Left kidney (tissue), 2 donors: ENCODE measurements around the gene KLF9. TPM values are rescaled to one million over a fixed set of nuclear protein-coding genes. Genes with fewer than 3 reads are reported as not detected.
"Not testable (repeated sequence)": the region's sequence is repeated elsewhere in the genome, so short reads cannot be mapped to it uniquely, and the experiment has no call there.

Experiments used
- DNase-seq: peaks from one replicate; pipeline ENCODE4 v3.0.0-alpha.2; 2013
- polyA plus RNA-seq: library from polyadenylated mRNA; unstranded; fragments of 120-200 nt; gene quantifications from one replicate; pipeline ENCODE4 v1.2.1, GENCODE V29; 2013; ENCODE audit not compliant: insufficient read length

KLF9 gene
- polyA plus RNA-seq, 1 donor, result 8.7 TPM

- no peak for DNase-seq
These were observed 8.5 kb downstream of the KLF9 start for GRCh38 chr9:70405808-70406433.

- DNase-seq, result no peak
These were observed 10.2 kb downstream of the KLF9 start for GRCh38 chr9:70404261-70404660.

GRCh38 chr9:70403618-70404025 lies 10.8 kb downstream of the KLF9 start:
- DNase-seq, result no peak

DNA sequence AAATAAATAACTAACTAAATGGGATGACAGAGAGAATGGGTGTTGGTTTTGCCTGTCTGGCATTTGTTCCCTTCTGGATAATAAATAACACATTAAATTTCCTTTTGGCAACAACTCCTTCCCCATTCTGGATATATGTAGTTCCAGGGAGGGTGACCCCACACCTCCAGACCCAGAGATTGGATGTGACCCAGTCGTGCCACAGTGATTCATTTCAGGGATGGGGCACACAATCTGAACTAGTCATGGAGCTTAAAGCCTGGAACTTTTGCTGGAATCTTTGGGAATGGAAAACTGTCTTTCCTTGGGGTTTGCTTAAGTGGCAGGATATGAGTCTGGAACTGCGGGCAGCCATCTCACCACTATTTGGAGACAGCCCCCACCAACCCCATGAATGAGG lies 11.3 kb downstream of the KLF9 start:
- DNase-seq, result no peak

DNA sequence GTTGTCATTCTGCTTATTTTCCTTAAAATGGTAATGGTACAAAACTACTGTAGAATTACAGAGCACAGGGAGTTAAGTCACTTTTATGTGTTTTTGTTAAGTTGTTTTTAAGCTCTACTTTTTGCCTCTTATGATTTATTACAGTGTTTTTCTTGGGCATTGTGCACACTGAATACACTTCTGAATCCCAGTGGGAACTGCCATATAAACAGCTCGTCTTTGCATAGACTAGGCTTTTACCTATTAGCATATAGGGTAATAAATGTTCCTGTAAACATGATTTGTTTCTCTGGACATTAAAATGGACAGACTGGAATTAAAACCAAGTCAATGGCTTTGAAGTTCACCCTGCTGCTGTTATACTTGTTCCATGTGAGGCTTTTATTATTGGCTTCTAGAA lies 12.2 kb downstream of the KLF9 start:
- no peak for DNase-seq

- DNase-seq, result not testable (repeated sequence)
These were observed 13.2 kb downstream of the KLF9 start for GRCh38 chr9:70401241-70401640.

DNA sequence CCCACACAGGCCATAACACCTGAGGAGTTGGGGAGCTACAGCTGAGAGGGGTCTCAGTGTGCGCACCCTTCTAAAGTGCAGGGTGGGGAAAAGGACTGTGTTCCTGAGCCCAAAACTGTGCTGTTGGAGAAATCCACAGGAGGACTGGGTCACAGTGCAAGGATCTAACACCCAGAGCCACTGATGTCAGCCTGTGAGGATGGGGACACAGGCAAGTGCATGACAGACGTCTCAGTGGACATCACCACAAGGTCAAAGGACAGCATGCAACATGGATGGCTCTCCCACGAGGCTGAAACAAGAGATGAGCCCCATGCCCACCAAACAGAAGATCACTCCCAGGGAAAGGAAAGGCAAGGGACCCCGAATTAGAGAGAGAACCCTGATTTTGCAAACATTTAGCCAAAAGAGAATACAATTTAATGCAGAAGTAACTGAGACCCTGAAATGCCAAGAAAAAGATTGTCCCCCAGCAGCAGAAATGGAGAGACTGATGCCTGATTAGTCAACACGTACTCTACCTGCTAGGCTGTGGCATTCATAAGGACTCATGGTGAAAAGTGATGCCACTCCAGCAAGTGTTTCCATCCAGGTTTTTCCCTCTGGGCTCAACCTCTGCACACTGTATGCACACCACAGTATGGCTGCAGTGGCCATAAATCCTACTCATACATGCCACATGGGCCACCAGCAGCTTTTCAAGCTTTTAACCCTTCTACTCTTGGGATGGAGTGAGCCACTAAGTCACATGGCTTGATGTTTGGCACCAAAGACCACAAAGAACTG lies 14.2 kb downstream of the KLF9 start:
- no peak for DNase-seq

GRCh38 chr9:70399141-70399540 lies 15.3 kb downstream of the KLF9 start:
- no peak for DNase-seq

GRCh38 chr9:70398145-70398556 lies 16.3 kb downstream of the KLF9 start:
- no peak for DNase-seq

DNA sequence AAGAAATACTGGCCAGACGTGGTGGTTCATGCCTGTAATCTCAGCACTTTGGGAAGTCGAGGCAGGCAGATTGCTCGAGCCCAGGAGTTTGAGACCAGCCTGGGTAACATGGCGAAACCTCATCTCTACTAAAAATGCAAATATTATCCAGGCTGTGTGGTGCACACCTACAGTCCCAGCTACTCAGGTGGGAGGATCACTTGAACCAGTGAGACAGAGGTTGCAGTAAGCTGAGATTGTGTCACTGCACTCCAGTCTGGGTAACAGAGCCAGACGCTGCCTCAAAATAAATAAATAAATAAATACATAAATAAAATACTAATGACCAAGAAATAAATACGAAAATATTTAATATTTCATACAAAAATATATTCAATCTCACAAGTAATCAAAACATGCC lies 18.8 kb downstream of the KLF9 start:
- DNase-seq, result no peak

GRCh38 chr9:70392850-70393249 lies 21.6 kb downstream of the KLF9 start:
- no peak for DNase-seq

- DNase-seq, result no peak
These were observed 22.3 kb downstream of the KLF9 start for GRCh38 chr9:70392189-70392588.

DNA sequence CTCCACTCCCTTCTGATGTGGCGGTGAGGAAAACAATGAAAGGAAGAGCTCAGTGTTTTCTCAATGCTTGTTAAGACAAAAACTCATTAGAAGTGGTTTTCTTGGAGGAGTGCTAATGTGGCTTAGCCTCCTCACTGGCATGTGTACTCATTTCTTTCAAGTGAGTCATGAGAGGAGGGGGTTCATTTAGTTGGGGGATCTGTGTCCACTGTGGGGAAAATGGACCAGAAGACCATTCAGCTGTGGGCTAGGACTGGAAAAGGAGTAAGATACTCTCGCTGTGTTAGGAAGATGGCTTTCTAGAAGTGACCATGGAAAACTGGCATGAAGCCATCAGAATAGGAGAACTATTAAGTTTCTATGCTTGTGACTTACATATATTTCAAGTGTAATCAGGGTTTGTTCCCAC lies 23.5 kb downstream of the KLF9 start:
- no peak for DNase-seq

DNA sequence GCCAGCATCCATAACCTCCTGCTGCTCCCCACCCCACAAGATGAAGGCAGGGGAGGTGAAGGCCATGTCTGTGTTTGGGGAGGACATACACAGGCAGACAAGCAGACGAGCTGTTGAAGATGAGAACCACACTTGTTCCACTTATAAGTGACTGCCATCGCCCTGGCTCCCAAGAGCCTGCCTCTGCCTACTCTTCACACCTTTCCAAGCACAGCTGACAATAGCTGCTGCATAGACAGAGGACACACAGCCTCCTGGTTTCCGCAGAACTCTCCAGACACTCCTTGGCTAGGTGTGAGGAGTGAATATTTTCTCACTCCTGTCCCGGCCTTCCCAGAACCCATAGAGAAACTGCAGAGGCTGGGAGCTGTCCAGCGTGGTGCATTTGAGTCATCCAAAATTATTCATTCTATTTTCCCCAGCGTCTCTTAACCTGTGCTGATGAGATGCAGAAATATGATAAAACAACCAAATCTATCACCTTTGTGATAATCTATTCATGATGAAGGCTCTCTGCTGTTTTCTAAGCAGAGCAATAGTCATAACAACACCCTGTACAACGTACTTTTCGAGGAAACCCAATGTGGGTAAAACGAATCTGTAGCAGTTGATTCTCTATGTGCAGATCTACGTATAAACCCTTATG lies 24.7 kb downstream of the KLF9 start:
- DNase-seq, result peak; percentile 13

GRCh38 chr9:70389188-70389587 lies 25.3 kb downstream of the KLF9 start:
- no peak for DNase-seq

- DNase-seq, result no peak
These were observed 26.8 kb downstream of the KLF9 start for GRCh38 chr9:70387663-70388062.

DNA sequence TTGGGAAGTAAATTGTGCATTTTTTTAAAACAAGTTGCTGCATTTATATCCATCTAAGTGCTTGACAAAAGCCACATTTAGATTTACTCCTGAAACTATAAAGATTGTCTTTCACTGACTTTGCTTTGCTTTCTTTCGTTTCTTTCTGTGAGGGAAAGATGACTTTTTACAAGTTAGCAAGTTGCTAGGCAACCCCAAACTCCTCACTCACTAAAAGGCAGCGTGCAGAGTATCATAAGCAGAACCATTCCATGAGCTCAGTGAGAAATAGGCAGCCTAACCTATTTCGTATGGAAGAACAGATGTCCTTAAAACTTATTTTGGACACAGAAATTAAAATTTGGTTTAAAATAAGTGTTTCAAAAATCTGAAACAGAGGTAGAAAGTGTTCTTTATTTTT lies 29.0 kb downstream of the KLF9 start:
- DNase-seq, result no peak

- no peak for DNase-seq
These were observed 31.5 kb downstream of the KLF9 start for GRCh38 chr9:70382709-70383605.

DNA sequence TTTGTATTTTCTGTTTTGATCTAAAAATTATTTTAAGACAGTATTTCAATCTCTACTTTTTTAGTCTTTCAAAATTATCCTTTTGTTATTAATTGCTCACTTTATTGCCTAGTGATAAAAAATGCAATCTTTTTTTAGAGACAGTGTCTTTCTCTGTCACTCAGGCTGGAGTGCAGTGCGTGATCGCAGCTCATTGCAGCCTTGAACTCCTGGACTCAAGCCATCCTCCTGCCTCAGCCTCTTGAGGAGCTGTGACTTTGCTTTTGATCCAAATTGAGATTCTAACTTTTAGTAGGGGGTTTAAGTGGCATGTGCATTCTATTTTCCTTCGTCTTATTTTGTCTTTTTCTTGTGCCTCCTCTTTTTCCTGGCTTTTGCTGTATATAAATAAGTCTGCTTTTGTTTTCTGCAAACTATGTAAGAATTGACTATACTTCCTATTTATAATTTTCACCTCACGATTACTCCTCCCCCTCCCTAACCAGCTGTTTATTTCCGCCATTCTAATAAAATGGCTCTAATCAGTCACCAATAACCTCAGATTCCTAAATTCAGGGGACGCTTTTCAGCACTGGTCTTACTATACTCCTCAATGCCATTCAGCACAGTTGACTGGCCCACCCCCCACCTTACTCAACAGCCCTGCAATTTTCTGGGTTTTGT lies 32.3 kb downstream of the KLF9 start:
- DNase-seq, result no peak

- no peak for DNase-seq
These were observed 39.4 kb downstream of the KLF9 start for GRCh38 chr9:70374962-70375618.

DNA sequence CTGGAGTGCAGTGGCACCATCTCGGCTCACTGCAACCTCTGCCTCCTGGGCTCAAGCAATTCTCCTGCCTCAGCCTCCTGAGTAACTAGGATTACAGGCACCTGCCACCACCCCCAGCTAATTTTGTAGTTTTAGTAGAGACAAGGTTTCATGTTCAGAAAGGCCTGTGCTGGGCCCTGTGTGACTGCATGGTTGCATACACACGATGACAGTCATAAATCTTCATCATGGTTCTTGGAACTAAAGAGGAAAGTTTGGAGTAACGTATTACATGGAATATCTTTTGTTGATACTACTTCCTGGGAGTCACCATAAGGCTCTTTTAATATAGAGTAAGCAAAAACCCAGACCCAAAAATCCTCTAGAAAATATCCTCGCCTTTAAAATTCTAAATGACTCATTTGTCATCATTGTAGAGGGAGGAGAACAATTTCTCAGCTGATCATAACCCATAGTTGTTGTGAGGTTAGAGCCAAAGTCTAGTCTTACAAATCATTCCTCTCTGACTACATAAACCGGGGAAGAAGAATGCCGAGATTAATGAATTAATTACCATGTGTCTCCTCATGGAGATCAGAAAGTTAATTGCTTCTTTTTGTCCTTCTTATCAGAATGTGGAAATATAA lies 47.0 kb downstream of the KLF9 start:
- DNase-seq, result no peak
